ENCODE measurements around the gene TTC7B.

TTC7B gene

DNA sequence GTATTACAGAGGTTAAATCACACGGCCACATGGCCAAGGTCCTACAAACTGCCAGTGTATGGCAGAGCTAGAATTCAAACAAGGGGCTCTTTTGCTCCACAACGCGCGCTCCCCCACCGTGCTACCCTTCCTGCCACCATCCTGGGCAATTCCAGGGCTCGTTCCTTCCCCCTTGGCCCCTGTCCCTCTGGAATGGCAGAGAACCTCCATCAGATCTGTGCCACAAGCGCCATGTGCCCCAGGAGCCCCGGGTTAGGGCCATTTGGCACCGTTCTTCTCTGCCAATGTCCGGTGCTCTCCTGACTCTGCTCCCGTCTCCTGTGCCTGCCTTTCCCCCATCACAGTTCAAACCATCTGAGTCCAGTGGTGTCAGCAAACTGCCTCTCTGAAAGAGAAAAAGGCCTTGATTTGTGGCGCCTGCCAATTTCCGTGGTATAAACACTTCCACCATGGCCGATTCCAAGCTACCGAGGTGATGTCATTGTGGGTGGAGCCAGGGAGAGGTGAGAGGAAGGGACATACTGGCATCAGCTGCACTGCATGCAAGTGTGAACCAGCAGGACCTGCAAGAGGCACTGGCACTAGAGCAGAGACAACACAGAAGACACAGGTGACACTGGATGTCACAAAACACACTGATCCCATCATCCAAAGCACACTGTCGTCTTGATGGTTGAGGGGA lies 256.3 kb downstream of the TTC7B start:
- H3K27ac ChIP-seq, result no peak overlapping the region
- TF ChIP-seq, protein P1, sequence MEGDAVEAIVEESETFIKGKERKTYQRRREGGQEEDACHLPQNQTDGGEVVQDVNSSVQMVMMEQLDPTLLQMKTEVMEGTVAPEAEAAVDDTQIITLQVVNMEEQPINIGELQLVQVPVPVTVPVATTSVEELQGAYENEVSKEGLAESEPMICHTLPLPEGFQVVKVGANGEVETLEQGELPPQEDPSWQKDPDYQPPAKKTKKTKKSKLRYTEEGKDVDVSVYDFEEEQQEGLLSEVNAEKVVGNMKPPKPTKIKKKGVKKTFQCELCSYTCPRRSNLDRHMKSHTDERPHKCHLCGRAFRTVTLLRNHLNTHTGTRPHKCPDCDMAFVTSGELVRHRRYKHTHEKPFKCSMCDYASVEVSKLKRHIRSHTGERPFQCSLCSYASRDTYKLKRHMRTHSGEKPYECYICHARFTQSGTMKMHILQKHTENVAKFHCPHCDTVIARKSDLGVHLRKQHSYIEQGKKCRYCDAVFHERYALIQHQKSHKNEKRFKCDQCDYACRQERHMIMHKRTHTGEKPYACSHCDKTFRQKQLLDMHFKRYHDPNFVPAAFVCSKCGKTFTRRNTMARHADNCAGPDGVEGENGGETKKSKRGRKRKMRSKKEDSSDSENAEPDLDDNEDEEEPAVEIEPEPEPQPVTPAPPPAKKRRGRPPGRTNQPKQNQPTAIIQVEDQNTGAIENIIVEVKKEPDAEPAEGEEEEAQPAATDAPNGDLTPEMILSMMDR (conservative IDR thresholded peaks at IDR 0.05; ENCODE audit: low read depth), result no peak
- POLR2A ChIA-PET (ENCODE audit: low non-redundant PET), result no interaction called here
- CTCF ChIA-PET, result no interaction called here
- DNase-seq (ENCODE audit: low spot score), result no peak

- POLR2A ChIA-PET (ENCODE audit: low non-redundant PET), result no interaction called here
- CTCF ChIA-PET, result no interaction called here
- no peak overlapping the region for H3K27ac ChIP-seq
Observed at GRCh38 chr14:90558983-90559590, 257.1 kb downstream of the TTC7B start.

GRCh38 chr14:90558041-90558982 lies 257.9 kb downstream of the TTC7B start:
- TF ChIP-seq, protein P1 (conservative IDR thresholded peaks at IDR 0.05; ENCODE audit: low read depth), result no peak
- no peak overlapping the region for H3K27ac ChIP-seq
- DNase-seq (ENCODE audit: low spot score), result no peak
- POLR2A ChIA-PET (ENCODE audit: low non-redundant PET), result no interaction called here
- CTCF ChIA-PET, result no interaction called here

More at GRCh38 chr14:90558983-90559590, 257.1 kb downstream of the TTC7B start:
- TF ChIP-seq, protein P1 (conservative IDR thresholded peaks at IDR 0.05; ENCODE audit: low read depth), result no peak
- no peak for DNase-seq (ENCODE audit: low spot score)

DNA sequence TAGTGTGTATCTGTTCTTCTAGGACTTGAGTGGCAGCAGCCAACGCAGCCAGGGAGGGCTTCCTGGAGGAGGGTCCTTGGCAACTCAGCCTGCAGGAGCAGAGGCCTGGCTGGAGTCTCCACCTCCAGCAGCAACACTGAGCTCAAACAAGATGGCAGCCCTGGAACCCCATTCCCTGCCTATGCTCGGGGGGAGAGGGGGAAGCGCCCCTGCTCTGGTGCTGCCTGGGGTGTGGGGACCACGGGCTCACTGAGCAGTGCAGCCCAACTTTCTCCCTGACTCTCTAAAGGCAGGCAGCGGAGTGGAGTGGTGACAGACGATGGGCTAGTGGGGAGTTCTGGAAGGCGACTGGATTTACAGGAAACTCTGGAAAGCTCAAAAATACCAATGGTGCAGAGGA lies 258.7 kb downstream of the TTC7B start:
- ChIA-PET POLR2A (ENCODE audit: low non-redundant PET) (no interaction called here), CTCF (no interaction called here)
- TF ChIP-seq, protein P1 (conservative IDR thresholded peaks at IDR 0.05; ENCODE audit: low read depth), result no peak
- H3K27ac ChIP-seq, result no peak overlapping the region
- no peak for DNase-seq (ENCODE audit: low spot score)

- no peak for DNase-seq (ENCODE audit: low spot score)
- TF ChIP-seq, protein P1 (conservative IDR thresholded peaks at IDR 0.05; ENCODE audit: low read depth), result no peak
- CTCF ChIA-PET, result no interaction called here
- POLR2A ChIA-PET (ENCODE audit: low non-redundant PET), result no interaction called here
- H3K27ac ChIP-seq, result no peak overlapping the region
Observed at GRCh38 chr14:90556666-90557450, 259.4 kb downstream of the TTC7B start.

DNA sequence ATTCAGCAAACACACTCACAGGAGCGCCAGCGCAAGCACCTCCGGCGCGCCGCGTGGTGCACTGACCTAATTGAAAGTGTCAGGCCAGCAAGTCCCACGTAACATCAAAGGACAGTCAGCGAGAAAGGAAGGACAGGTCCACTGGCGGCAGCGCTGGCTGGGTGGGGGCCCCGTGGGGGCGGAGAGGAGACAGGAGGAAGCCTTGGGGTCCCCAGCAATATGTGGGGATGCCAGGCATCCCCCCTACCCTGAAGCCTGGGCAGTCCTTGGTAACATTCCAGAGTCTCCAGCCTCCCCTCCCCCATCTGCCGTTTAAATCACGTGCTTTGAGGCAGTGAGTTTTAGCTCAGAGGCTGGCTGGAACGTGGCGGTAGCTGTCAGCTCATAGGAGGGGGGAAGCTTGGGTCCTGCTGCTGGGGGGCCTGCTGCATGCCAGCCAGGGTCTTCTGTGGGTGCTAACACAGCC lies 260.2 kb downstream of the TTC7B start:
- no peak for DNase-seq (ENCODE audit: low spot score)
- H3K27ac ChIP-seq, result no peak overlapping the region
- CTCF ChIA-PET, result interaction anchor here (0.6 kb wide), 1 partner anchor 13 kb away, joined by 3 read pairs; no protein-coding TSS in a partner anchor
- TF ChIP-seq, protein P1 (conservative IDR thresholded peaks at IDR 0.05; ENCODE audit: low read depth), result no peak
- POLR2A ChIA-PET (ENCODE audit: low non-redundant PET), result no interaction called here

Data from RWPE1 (cell line).